Adrenal gland (tissue), 12 donors: ENCODE data around the gene IQSEC3. TPM values are rescaled to one million over a fixed set of nuclear protein-coding genes. Genes with fewer than 3 reads are reported as not detected.

Experiments
- DNase-seq, 7 donors: peaks; one replicate each; pipeline ENCODE4 v3.0.0-alpha.2; 2019 to 2020
- H3K27ac ChIP-seq, 5 donors: fragments of 200-600 bp; sonication (generic) in 4 of 5; 1 replicate in 3 of 5; 2 replicates in 2 of 5; pipeline versions ENCODE4 v1.5.1 to v1.8.0; 2016 to 2020; ENCODE audit warnings: mild to moderate bottlenecking in 1 of 5
- H3K27me3 ChIP-seq: fragments of 200-600 bp; 2 replicates; pipeline ENCODE4 v1.8.0; 2021
- H3K36me3 ChIP-seq, 2 donors: fragments of 200-600 bp; replicated peaks in 1 of 2; 1 replicate in 1 of 2; 2 replicates in 1 of 2; pipeline versions ENCODE4 v1.5.1 to v1.8.0; 2018 to 2022
- H3K4me1 ChIP-seq, 2 donors: fragments of 200-600 bp; replicated peaks in 1 of 2; 1 replicate in 1 of 2; 2 replicates in 1 of 2; pipeline versions ENCODE4 v1.5.1 to v1.8.0; 2018 to 2021
- H3K4me3 ChIP-seq, 4 donors: fragments of 200-600 bp; sonication (generic) in 3 of 4; one replicate each; pipeline ENCODE4 v1.5.1; 2016 to 2018
- H3K9me3 ChIP-seq, 3 donors: fragments of 200-600 bp; sonication (generic) in 1 of 3; replicated peaks in 1 of 3; 1 replicate in 2 of 3; 2 replicates in 1 of 3; pipeline versions ENCODE4 v1.5.1 to v1.8.0; 2016 to 2021
- CTCF ChIP-seq, 6 experiments: fragments of 450-650 bp in 4 of 6; fragments of 200-600 bp in 2 of 6; sonication (generic) in 1 of 6; IDR thresholded peaks; 1 replicate in 5 of 6; 2 replicates in 1 of 6; pipeline versions ENCODE4 v1.5.1 to v1.8.0; 2016 to 2021; ENCODE audit warnings: antibody characterized with exemption in 6 of 6, mild to moderate bottlenecking in 2 of 6, moderate library complexity in 1 of 6
- POLR2A ChIP-seq, 2 donors: fragments of 450-650 bp; IDR thresholded peaks; one replicate each; pipeline ENCODE4 v1.6.1; 2017; ENCODE audit warnings: antibody characterized with exemption in 2 of 2, mild to moderate bottlenecking in 2 of 2, moderate library complexity in 1 of 2
- WGBS, 4 donors: extraction: QIAGEN DNeasy Blood & Tissue Kit in 2 of 4; methylation state at CpG; one replicate each; pipeline versions ENCODE4 v1.1.5 to v1.1.7; 2013 to 2017; 5-methylcytosine and 5-hydroxymethylcytosine counted together
- intact Hi-C, 2 donors: fragments of 100-400 bp; cut with DNase I; formaldehyde crosslinking; loops; one replicate each; pipeline versions ENCODE4 v1.14.1 to v1.15.0; 2022 to 2023
- polyA plus RNA-seq, 3 donors: library from polyadenylated mRNA; stranded (reverse); fragments of 200-250 nt in 2 of 3; fragments of 350-450 nt in 1 of 3; fragmentation: Illumina TruSeq in 1 of 3; extraction: RNeasy Lipid Tissue Mini Kit (QIAGEN cat#74804) in 1 of 3; gene quantifications; one replicate each; pipeline ENCODE4 v1.2.3, GENCODE V29; 2013 to 2014
- total RNA-seq, 9 donors: library from RNA; depleted of rRNA in 4 of 9; stranded (reverse); fragments of >200 nt in 4 of 9; fragments of 120-200 nt in 1 of 9; fragmentation: NEBNext Ultra II Directional in 1 of 9; extraction: Animal tissue kit (Norgen Biotek cat#: 25700) in 1 of 9; gene quantifications; one replicate each; pipeline versions ENCODE4 v1.1.0 to v1.2.4, GENCODE V29; 2013 to 2023
- donor health status: healthy with polysubstance abuse.
- donor health status: Bipolar disorder and iron deficiency.
- donor health status: DM: yes; HTN: yes; CAD: no.
- donor health status: DM: no; HTN: no; CAD: no.
- donor health status: DM: no; HTN: no; CAD: no.
- donor health status: DM: yes; HTN: yes; CAD: no.

IQSEC3 gene
- total and polyA plus RNA-seq, 12 donors, result 0.13 to 6.3 (median 1.00) TPM

GRCh38 chr12:165862-166368, 99.3 kb downstream of the IQSEC3 start:
- Histone ChIP-seq H3K27me3 (no peaks in the 10 kb centered on the region), H3K36me3 (no peaks in the 10 kb centered on the region), H3K4me1 (no peaks in the 10 kb centered on the region), H3K4me3 (no peak overlapping the region), H3K9me3 (no peaks in the 10 kb centered on the region), H3K27ac (no peak overlapping the region)
- WGBS, 4 donors, result 86 to 94% (median 91%) methylated on average over 14 to 15 of the region's 15 CpGs
- intact Hi-C loops, result no loop called here
- TF ChIP-seq CTCF (IDR thresholded peaks at IDR 0.05), result no peak
- no peak for TF ChIP-seq POLR2A (IDR thresholded peaks at IDR 0.05)
- no peak for DNase-seq

GRCh38 chr12:166425-167075, 100.0 kb downstream of the IQSEC3 start:
- Histone ChIP-seq H3K36me3 (no peaks in the 10 kb centered on the region), H3K27ac (no peak overlapping the region), H3K9me3 (no peaks in the 10 kb centered on the region), H3K27me3 (no peaks in the 10 kb centered on the region), H3K4me1 (no peaks in the 10 kb centered on the region), H3K4me3 (no peak overlapping the region)
- 80 to 90% (median 87%) methylated on average over 11 of the region's 11 CpGs for WGBS, 4 donors
- intact Hi-C loops, result no loop called here
- DNase-seq, result no peak
- TF ChIP-seq POLR2A (IDR thresholded peaks at IDR 0.05) (no peak), CTCF (IDR thresholded peaks at IDR 0.05) (no peak)

- Histone ChIP-seq H3K4me3 (no peak overlapping the region), H3K27me3 (no peaks in the 10 kb centered on the region), H3K9me3 (no peaks in the 10 kb centered on the region), H3K36me3 (no peaks in the 10 kb centered on the region), H3K27ac (no peak overlapping the region), H3K4me1 (no peaks in the 10 kb centered on the region)
- no peak for DNase-seq
- 78 to 91% (median 88%) methylated on average over 9 to 12 of the region's 12 CpGs for WGBS, 4 donors
- intact Hi-C loops, result no loop called here
- no peak for TF ChIP-seq POLR2A (IDR thresholded peaks at IDR 0.05)
- no peak for TF ChIP-seq CTCF (IDR thresholded peaks at IDR 0.05)
Observed at GRCh38 chr12:167959-168600, 101.5 kb downstream of the IQSEC3 start.

GRCh38 chr12:168763-169525, 102.4 kb downstream of the IQSEC3 start:
- Histone ChIP-seq H3K9me3 (no peaks in the 10 kb centered on the region), H3K36me3 (no peaks in the 10 kb centered on the region), H3K27me3 (no peaks in the 10 kb centered on the region), H3K27ac (no peak overlapping the region), H3K4me1 (no peaks in the 10 kb centered on the region), H3K4me3 (no peak overlapping the region)
- DNase-seq, result no peak
- TF ChIP-seq CTCF (IDR thresholded peaks at IDR 0.05) (no peak), POLR2A (IDR thresholded peaks at IDR 0.05) (no peak)
- intact Hi-C loops, result no loop called here
- 71 to 75% (median 75%) methylated on average over 19 to 22 of the region's 22 CpGs for WGBS, 4 donors
